H9 (cell line): ENCODE data around the gene CACNA2D3. TPM values are rescaled to one million over a fixed set of nuclear protein-coding genes. Genes with fewer than 3 reads are reported as not detected.
A peak's percentile ranks its signal among the peaks of the same experiment; 100 is the strongest.

ENCODE experiments used
- DNase-seq: peaks from one replicate; pipeline ENCODE4 v3.0.0-alpha.2; 2017
- H2AFZ ChIP-seq: one replicate; pipeline ENCODE4 v1.6.1; 2013; ENCODE audit warnings: mild to moderate bottlenecking, low read length, control low read depth, moderate library complexity
- H2AK5ac ChIP-seq: 2 replicates; pipeline ENCODE4 v1.6.1; 2013; ENCODE audit warnings: low read length, control low read depth, mixed read lengths; ENCODE audit not compliant: insufficient read length
- H2BK120ac ChIP-seq: one replicate; pipeline ENCODE4 v1.6.1; 2013; ENCODE audit warnings: low read depth, mild to moderate bottlenecking, low read length, control low read depth, inconsistent platforms; ENCODE audit not compliant: poor library complexity, severe bottlenecking
- H2BK12ac ChIP-seq: 2 replicates; pipeline ENCODE4 v1.6.1; 2013; ENCODE audit warnings: low read length, control low read depth, mixed read lengths, low read depth; ENCODE audit not compliant: insufficient read length
- H2BK15ac ChIP-seq: 2 replicates; pipeline ENCODE4 v1.6.1; 2013; ENCODE audit warnings: low read depth, low read length, control low read depth
- H2BK20ac ChIP-seq: one replicate; pipeline ENCODE4 v1.6.1; 2013; ENCODE audit warnings: low read depth, mild to moderate bottlenecking, low read length, control low read depth, inconsistent platforms; ENCODE audit not compliant: poor library complexity, severe bottlenecking
- H2BK5ac ChIP-seq: 2 replicates; pipeline ENCODE4 v1.6.1; 2013; ENCODE audit warnings: low read length, control low read depth, mixed read lengths; ENCODE audit not compliant: insufficient read length
- H3K14ac ChIP-seq: 2 replicates; pipeline ENCODE4 v1.6.1; 2013; ENCODE audit warnings: low read length, control low read depth; ENCODE audit not compliant: insufficient read depth
- H3K18ac ChIP-seq: 2 replicates; pipeline ENCODE4 v1.6.1; 2013; ENCODE audit warnings: low read depth, mild to moderate bottlenecking, mixed read lengths, low read length, control low read depth; ENCODE audit not compliant: insufficient read length
- H3K23ac ChIP-seq: 2 replicates; pipeline ENCODE4 v1.6.1; 2013; ENCODE audit warnings: low read length, control low read depth, mixed read lengths, low read depth; ENCODE audit not compliant: insufficient read length
- H3K23me2 ChIP-seq: 2 replicates; pipeline ENCODE4 v1.6.1; 2013; ENCODE audit warnings: low read depth, mild to moderate bottlenecking, mixed read lengths, low read length, control low read depth; ENCODE audit not compliant: insufficient read length, poor library complexity, severe bottlenecking
- H3K27ac ChIP-seq: 2 replicates; pipeline ENCODE4 v1.5.1; 2013; ENCODE audit warnings: low read length, control low read depth, mixed read lengths, low read depth; ENCODE audit not compliant: insufficient read length
- H3K27me3 ChIP-seq: 2 replicates; pipeline ENCODE4 v1.6.1; 2013; ENCODE audit warnings: low read length, control low read depth, inconsistent platforms; ENCODE audit not compliant: insufficient read depth
- H3K4ac ChIP-seq: 2 replicates; pipeline ENCODE4 v1.6.1; 2013; ENCODE audit warnings: low read depth, mild to moderate bottlenecking, control low read depth, inconsistent platforms, low read length, moderate library complexity
- H3K4me1 ChIP-seq: 2 replicates; pipeline ENCODE4 v1.6.1; 2013; ENCODE audit warnings: low read length, control low read depth, inconsistent platforms; ENCODE audit not compliant: insufficient read depth
- H3K4me2 ChIP-seq: 2 replicates; pipeline ENCODE4 v1.6.1; 2013; ENCODE audit warnings: low read length, control low read depth, mixed read lengths; ENCODE audit not compliant: insufficient read length, insufficient read depth
- H3K56ac ChIP-seq: 2 replicates; pipeline ENCODE4 v1.6.1; 2013; ENCODE audit warnings: low read depth, mild to moderate bottlenecking, mixed read lengths, low read length, control low read depth; ENCODE audit not compliant: insufficient read length
- H3K79me1 ChIP-seq: 2 replicates; pipeline ENCODE4 v1.6.1; 2013; ENCODE audit warnings: low read depth, mild to moderate bottlenecking, moderate library complexity, low read length, control low read depth, inconsistent platforms; ENCODE audit not compliant: insufficient read depth, poor library complexity, severe bottlenecking
- H3K79me2 ChIP-seq: 2 replicates; pipeline ENCODE4 v1.6.1; 2013; ENCODE audit warnings: low read length, control low read depth, inconsistent platforms; ENCODE audit not compliant: insufficient read depth
- H3K9ac ChIP-seq: 2 replicates; pipeline ENCODE4 v1.6.1; 2013; ENCODE audit warnings: low read length, control low read depth, mixed read lengths; ENCODE audit not compliant: insufficient read length; ENCODE audit errors: extremely low read depth
- H3K9me3 ChIP-seq: one replicate; pipeline ENCODE4 v1.6.1; 2013; ENCODE audit warnings: low read depth, low read length, inconsistent platforms; ENCODE audit not compliant: control insufficient read depth
- H3T11ph ChIP-seq: one replicate; pipeline ENCODE4 v1.6.1; 2013; ENCODE audit warnings: mild to moderate bottlenecking, low read length, control low read depth, inconsistent platforms
- H4K20me1 ChIP-seq: one replicate; pipeline ENCODE4 v1.6.1; 2013; ENCODE audit not compliant: control insufficient read depth, insufficient read length, insufficient read depth
- H4K5ac ChIP-seq: 2 replicates; pipeline ENCODE4 v1.6.1; 2013; ENCODE audit warnings: low read depth, mild to moderate bottlenecking, mixed read lengths, low read length, control low read depth; ENCODE audit not compliant: insufficient read length
- H4K8ac ChIP-seq: replicated peaks from 2 replicates; pipeline ENCODE4 v1.6.1; 2013; ENCODE audit warnings: low read length, control low read depth, mixed read lengths, low read depth; ENCODE audit not compliant: insufficient read length
- H4K91ac ChIP-seq: 2 replicates; pipeline ENCODE4 v1.6.1; 2013; ENCODE audit warnings: low read depth, mild to moderate bottlenecking, moderate library complexity, mixed read lengths, low read length, control low read depth; ENCODE audit not compliant: insufficient read length
- H3K27ac Mint-ChIP-seq, 3 experiments: 2 replicates in 2 of 3; 3 replicates in 1 of 3; pipeline ENCODE4 v1.8.0; 2020 to 2021; ENCODE audit warnings: mixed read lengths in 3 of 3, mild to moderate bottlenecking in 1 of 3, moderate library complexity in 1 of 3
- H3K27me3 Mint-ChIP-seq: 2 replicates; pipeline ENCODE4 v1.8.0; 2021; ENCODE audit warnings: low read depth, mild to moderate bottlenecking, moderate library complexity, mixed read lengths
- H3K36me3 Mint-ChIP-seq, 3 experiments: 2 replicates in 2 of 3; 3 replicates in 1 of 3; pipeline ENCODE4 v1.8.0; 2020 to 2021; ENCODE audit warnings: low read depth in 3 of 3, mixed read lengths in 3 of 3; ENCODE audit not compliant: insufficient read depth in 1 of 3
- H3K4me1 Mint-ChIP-seq, 2 experiments: 2 replicates each; pipeline ENCODE4 v1.8.0; 2020; ENCODE audit warnings: mixed read lengths in 2 of 2
- H3K4me3 Mint-ChIP-seq, 2 experiments: 2 replicates in 1 of 2; 3 replicates in 1 of 2; pipeline ENCODE4 v1.8.0; 2020 to 2021; ENCODE audit warnings: mild to moderate bottlenecking in 2 of 2, mixed read lengths in 2 of 2, moderate library complexity in 1 of 2
- H3K9me3 Mint-ChIP-seq, 2 experiments: 2 replicates in 1 of 2; 3 replicates in 1 of 2; pipeline ENCODE4 v1.8.0; 2020; ENCODE audit warnings: mild to moderate bottlenecking in 2 of 2, mixed read lengths in 2 of 2, moderate library complexity in 1 of 2
- CTCF ChIP-seq: fragments of 200-600 bp; sonication (generic); conservative IDR thresholded peaks from 3 replicates; pipeline ENCODE4 v1.8.0; 2021; ENCODE audit warnings: antibody characterized with exemption, mild to moderate bottlenecking
- WGBS: extraction: QIAGEN DNeasy Blood & Tissue Kit; methylation state at CpG from one replicate; pipeline ENCODE4 v1.1.7; 2013; ENCODE audit warnings: missing lambda C conversion rate, low lambda C conversion rate, mixed read lengths; ENCODE audit not compliant: insufficient read length; ENCODE audit errors: extremely low coverage; 5-methylcytosine and 5-hydroxymethylcytosine counted together
- total RNA-seq: library from RNA; stranded (reverse); gene quantifications from 2 replicates; pipeline ENCODE4 v1.2.1, GENCODE V29; 2021

Gene CACNA2D3
- total RNA-seq, 1 experiment from 2014 or later = 3.2 TPM

DNA sequence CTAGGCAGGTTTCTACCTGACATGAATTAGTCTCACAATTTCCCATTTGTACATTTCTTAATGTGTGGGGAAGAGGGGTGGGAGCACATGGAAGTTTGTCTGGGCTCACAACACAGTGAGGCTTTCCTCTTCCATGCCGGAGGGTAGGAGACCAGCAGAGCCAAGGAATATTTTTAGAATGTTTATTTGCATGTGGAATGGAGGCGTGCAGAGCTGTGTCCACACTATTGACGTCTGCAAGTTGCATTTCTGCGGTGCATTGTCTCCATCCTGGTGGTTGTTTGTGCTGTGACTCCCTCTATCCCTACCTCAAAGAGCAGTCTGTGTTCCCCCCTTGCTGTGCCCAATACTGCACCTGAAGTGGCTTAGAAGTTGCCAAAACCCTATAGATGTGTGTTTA lies 908.6 kb downstream of the CACNA2D3 start:
- H3K27me3 Mint-ChIP-seq = no peaks in the 10 kb centered on the region
- Histone ChIP-seq H3K4ac (no peak overlapping the region), H4K20me1 (no peaks in the 10 kb centered on the region), H3K27ac (no peak overlapping the region), H4K8ac (no peak overlapping the region), H3K14ac (no peak overlapping the region), H2BK15ac (no peak overlapping the region), H3K56ac (no peak overlapping the region), H3K23ac (no peak overlapping the region), H3K9me3 (no peaks in the 10 kb centered on the region), H3K79me2 (no peaks in the 10 kb centered on the region), H4K91ac (no peak overlapping the region), H4K5ac (no peak overlapping the region), H3K18ac (no peak overlapping the region), H3K79me1 (no peaks in the 10 kb centered on the region), H2BK20ac (no peak overlapping the region), H3K4me2 (no peak overlapping the region), H2AK5ac (no peak overlapping the region), H3K27me3 (no peaks in the 10 kb centered on the region), H2BK120ac (no peak overlapping the region), H3K23me2 (no peaks in the 10 kb centered on the region), H3T11ph (no peak overlapping the region), H2BK5ac (no peak overlapping the region), H2BK12ac (no peak overlapping the region), H3K9ac (no peak overlapping the region), H2AFZ (no peak overlapping the region), H3K4me1 (no peaks in the 10 kb centered on the region)
- WGBS = no CpG with 5 or more reads among the region's 4 CpGs
- H3K4me3 Mint-ChIP-seq = no peak overlapping the region
- no peak for TF ChIP-seq CTCF
- no peaks in the 10 kb centered on the region for H3K36me3 Mint-ChIP-seq
- peak overlapping the region in 1 of 3 experiments; percentile 68; a peak in 1 of 7 replicates for H3K27ac Mint-ChIP-seq
- no peak for DNase-seq
- peaks cover 5 to 8% of the 10 kb centered on the region in 2 experiments; a peak in 3 of 4 replicates for H3K4me1 Mint-ChIP-seq
- no peaks in the 10 kb centered on the region for H3K9me3 Mint-ChIP-seq
